ENCODE measurements around the gene ADAMTS17.

Gene ADAMTS17

DNA sequence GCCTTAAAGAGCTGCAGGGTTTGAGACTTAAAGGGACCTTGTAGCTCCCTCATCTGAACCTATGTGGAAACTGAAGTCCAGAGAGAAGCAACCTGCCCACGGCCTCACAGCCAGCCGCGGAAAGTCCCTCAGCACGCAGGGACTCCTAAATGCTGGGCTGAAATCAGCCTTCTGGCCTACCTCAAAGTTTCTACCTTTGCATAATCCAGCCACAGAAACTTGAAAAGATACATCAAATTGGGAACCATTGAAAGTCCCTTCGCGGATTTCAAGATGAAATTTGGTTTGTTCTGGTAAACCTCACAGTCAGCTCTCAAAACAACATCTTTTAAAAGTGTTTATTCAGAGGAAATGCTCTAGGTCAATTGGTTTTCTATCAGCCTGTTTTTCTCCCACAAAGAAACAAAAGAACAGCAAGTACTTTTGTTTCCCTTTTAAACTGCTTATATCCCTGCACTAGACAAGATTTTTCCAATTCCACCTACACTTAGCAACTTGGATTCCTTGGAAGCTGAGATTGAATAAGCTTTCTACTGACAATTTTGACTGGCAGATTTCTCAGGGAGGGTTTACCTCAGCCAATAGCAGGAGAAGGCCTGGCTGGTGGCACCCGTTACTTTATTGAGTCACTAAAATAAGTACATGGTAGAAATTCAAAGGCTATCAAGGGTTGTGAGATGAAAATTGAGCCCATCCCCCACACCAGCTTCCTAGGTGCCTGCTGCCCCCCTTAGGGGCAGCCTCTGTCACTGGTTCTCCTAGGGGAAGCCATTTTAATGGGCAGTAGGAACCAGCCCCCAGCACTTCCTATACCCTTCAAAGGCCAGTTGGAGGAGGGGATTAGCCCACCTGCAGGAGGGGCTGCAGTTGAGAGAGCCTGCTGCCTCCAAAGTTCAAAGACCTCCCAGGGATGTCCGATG lies 171.2 kb downstream of the ADAMTS17 start:
- DNase-seq (ENCODE audit: low read depth): no peak

DNA sequence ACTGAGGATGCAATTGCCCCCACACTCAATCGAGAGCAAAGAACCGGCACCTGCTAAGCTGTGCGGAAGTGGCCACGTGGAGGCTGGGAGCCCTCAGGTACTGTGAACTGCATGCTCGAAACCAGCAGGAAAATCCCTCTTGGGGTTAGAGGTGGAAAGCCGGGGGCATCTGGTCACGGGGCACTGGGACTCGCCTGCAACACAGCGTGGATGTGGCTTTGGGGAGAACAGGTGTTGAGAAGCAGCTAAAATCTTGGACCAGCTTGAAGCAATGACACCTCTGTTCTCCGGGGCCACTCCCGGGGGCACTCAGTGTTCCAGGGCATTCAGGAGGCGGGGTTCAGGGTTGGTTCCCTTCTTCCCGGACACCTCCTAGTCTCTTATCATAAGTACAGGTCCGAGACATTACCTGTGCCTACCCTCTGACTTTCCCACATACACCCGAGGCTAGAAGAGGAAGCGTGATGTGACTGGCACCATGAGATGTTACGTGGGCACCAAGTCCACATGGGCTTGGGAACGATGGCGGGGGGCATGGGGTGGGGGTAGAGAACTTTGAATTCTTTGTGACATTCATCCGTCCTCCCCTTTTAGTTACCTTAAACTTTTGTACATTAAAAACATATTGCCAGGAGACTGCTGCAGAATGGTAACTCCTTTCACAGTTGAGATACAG lies 172.0 kb downstream of the ADAMTS17 start:
- DNase-seq (ENCODE audit: low read depth): no peak

DNA sequence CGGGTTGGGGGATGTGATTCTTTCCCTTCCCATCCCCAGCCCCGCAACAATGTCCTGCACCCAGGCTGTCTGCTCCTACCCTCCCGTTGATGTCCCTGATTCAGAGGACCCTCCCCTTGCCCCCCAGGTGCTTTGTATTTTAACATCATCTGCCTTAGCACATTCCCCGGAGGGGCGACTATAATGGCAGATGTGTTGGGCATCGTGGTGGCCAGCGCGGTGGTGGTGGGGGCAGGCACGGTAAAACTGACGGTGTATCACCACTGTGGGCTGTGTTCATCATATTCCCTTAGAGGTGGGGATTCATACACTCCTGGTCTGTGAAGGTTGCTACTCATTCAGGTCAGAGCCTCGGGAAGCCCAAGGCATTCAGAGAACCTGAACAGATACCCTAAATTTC lies 173.0 kb downstream of the ADAMTS17 start:
- DNase-seq (ENCODE audit: low read depth): no peak

DNA sequence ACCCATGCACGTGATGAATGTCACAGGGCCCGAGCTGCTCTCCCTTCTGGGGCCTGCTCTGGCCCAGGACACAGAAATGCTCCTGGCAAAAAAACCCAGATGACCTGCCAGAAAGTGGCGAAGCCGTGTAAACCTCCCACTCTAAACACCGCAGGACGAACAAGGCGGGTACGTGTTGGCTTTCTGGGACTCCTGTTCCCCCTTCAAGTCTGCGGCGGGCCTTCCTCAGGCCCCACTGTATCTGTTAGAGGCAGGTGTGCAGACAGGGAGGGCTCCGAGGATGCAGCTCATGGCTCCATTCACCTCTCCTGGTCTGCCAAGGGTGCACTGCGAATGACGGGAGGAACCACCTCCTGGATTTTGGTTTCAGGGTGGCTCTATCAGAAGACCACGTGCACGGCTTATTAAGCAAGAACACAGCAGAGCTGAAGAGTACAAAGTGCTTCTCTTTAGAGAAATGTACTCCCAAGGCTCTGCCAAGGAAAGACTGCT lies 173.8 kb downstream of the ADAMTS17 start:
- no peak for DNase-seq (ENCODE audit: low read depth)

DNA sequence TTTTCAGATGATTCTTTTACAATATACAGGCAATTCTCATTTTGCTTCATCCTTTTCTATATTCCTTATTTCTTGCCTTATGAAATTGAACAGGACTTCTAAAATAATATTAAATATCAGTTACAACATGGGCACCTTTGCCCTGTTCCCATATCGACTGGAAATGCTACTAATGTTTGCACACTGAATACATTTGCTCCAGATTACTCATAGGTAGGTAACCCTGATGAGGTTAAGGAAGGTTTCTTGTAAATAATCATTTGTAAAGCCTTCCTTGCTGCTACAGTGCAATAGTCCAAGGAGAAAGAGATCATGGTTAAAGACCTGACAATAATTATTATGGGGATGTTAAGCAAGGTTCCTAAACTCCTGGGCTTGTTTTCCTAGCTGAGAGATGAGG lies 175.5 kb downstream of the ADAMTS17 start:
- no peak for DNase-seq (ENCODE audit: low read depth)

DNA sequence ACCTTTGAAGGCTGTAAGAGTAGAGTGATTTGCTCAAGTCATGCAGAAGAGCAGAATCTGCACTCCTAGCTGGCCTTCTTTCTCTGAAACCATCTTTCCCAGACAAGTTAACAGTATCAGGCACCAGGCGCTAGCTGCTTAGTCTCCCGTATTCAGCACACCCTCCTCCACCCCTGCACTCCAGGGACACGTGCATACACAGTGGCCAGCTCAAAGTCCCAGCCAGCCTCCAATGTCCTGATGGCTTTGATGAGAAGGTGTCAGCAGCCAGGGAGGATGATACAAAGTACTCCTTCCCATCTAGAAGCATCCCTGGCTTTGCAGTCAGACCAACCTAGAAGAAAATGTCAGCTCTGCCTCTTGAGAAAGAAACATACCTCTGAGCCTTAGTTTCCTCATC lies 177.8 kb downstream of the ADAMTS17 start:
- DNase-seq (ENCODE audit: low read depth): no peak

DNA sequence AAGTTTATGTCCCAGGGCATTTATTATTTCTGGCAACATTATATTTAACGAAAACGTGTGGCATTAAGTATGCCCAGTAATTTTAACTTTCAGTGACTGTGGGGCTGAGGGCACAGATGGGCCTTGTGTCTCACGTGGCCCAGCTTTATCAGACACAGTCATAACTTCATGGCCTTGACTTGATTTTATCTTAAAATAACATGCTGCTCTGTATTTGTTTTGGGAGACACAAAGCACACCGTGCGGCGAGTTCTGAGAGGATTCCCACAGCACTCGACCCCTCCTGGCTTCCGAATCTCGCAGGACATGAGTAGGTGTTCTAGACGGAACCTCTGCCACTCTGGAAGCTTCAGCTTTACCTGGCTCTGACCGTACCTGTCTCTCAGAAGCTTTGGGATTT lies 180.8 kb downstream of the ADAMTS17 start:
- no peak for DNase-seq (ENCODE audit: low read depth)

DNA sequence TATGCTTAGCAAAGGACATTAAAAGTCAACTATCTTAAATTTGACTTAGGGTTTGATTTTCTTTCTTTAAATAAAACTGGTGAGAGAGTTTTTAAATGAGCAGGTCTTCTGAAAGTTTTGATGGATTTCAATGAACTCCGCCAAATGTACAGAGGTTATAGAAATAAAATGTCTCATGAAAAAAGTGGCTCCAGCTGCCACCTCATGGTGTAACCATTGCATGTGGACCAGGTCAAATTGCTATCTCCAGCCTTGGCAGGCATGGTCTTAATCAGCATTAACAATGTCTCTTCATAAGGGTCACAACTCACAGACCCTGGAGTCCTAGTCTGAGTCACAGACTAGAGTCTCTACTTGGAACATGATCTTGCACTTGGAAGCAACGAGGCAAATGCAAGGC lies 182.3 kb downstream of the ADAMTS17 start:
- peak; percentile 6 for DNase-seq (ENCODE audit: low read depth)

DNA sequence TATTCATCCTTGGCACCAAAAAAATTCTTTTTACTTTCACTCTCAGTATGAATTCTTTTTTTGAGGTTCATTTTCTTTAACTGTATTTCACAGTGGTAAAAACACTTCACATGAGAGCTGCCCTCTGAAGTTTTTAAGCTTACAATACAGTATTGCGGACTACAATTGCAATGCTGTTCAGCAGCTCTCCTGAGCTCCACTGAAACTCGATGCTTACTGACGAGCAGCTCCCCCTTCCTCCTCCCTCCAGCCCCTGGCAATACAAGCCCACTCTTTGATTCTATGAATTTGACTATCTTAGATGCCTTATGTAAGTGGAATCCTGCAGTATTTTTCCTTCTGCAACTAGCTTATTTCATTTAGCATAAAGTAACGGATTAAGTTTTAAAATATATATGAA lies 183.4 kb downstream of the ADAMTS17 start:
- no peak for DNase-seq (ENCODE audit: low read depth)

DNA sequence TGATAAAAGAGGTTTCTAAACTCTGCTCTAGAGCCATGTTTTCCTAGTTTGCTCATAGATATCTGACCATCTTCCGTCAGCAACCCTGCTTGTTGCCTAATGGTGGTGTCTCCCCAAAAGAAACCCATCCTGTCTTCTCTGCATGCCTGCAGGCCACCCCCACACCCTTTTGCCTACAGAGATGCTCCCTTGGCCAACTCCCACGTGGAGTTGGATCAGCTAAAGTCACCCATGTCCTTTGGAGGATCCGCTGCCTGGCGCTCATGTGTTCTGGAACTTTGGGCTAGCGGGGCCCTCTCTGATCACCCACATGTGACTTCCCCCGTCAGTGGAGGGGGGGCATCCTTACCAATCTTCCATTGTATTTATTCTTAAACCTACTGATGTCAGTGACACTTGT lies 185.6 kb downstream of the ADAMTS17 start:
- DNase-seq (ENCODE audit: low read depth): no peak

DNA sequence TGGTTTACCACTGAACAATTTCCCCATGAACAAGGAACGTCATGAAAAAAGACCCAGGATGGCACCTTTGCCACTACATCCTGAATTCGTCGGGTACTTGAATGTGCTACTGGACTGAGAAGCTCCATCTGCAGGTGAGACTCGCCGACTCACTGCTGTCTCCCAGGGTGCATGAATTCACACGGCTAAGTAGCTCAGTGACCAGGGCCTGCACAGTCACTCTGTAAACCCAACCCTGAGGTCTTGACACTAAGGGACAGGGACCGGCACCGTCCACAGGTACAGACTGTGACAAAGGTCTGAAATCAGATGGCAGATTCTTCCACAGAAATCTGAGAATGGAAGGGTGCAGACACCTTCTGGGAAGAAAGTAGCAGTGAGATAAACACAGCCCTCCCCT lies 187.4 kb downstream of the ADAMTS17 start:
- no peak for DNase-seq (ENCODE audit: low read depth)

DNA sequence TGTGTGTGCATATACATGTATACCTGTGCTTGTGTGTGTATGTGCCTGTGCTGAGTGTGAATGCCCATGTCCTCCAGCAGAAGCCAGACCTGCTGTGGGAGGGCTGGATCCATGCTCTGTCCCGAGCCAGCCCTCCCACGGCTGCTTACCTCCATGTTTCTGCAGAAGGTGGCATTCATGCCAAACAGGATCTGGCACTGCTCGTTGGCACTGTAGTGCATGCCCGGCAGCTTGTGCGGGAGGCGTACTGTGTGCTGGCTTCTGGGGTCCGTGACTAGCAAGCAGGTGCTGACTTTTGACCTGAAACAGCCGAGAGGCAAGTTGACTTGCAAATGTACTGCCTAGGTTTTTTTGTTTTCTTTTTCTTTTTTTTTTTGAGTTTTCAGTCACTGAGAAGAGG lies 189.3 kb downstream of the ADAMTS17 start:
- DNase-seq (ENCODE audit: low read depth): no peak

DNA sequence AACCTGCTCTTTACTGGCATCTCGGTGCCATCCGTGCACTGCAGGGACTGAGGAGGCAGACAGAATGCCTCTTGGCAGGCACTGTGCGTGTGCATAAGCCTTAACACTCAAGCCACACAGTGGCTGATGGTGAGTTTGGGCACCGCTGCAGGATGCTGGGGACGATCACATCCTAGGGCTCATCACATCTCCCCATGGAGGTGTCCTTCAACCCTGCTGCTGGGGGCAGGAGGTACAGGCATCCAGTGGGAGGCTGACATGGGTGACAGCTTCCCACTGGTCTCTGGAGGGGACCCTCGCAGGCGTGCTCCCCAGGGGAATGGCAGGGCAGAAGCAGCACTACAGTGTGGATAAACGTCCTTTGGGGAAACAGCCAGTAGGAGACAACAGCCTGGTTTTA lies 190.9 kb downstream of the ADAMTS17 start:
- DNase-seq (ENCODE audit: low read depth): no peak

DNA sequence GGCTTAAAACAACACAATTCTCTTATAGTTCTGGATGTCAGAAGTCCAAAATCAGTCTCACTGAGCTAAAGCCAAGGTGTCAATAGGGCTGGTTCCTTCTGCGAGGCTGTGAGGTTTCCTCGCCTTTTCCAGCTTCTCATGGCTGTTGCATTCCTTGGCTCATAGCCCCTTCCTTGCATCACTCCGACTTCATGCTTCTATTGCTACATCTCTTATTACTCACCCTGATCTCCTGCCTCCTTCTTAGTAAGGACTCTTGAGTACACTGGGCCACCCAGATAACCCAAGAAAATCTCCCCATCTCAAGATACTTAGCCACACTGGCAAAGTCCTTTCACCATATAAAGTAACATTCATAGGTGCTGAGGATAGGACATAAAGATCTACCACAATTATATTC lies 193.9 kb downstream of the ADAMTS17 start:
- DNase-seq (ENCODE audit: low read depth): no peak

DNA sequence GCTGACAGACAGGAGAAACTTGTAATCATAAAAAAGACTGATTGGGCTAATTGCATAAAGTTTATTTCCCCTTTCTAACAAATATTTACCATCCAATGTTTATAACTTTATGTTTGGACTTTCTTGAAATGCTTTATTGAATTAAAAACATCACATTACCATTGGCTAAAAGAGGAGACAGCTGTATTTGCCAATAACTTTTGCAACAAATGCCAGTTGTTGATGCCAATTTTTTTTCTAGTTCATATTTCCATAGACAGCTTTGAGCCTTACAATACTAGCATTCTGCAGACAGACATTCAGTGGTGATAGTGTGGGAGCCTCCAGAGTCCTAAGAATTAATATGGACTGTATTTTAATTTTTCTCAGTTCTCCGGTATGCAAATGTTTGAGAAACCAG lies 198.4 kb downstream of the ADAMTS17 start:
- DNase-seq (ENCODE audit: low read depth): no peak

DNA sequence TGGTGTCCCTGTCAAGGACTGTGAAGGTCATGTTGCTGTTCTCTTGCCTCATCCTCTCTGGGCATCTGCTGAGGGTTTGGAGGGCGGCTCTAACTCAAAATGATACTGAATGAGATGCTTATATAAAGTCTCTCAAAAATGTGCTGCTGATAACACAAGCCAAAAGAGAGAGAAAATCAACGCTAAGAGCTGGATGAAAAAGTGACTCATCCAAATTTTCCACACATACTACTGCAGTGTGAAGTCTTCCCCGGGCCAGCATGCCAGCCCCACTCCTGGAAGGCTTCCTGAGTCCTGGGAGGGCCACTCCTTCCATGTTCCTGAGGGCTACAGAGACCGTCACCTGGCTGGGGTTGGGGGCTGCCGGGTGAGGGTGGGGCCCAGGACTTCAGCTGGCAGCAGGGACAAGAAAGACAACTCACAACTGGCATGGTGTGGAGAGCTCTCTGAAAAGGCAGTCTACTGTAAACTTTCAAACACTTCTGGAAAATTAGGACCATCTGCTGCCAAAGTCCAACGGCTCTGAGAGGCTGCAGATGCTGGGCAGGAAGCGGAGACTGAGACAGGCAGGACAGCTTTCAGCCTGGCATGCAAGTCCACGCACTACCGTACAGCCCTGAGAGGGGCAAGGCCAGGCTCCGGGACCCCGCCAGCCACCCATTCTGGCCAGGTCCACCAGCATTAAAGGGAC lies 200.3 kb downstream of the ADAMTS17 start:
- DNase-seq (ENCODE audit: low read depth): no peak

DNA sequence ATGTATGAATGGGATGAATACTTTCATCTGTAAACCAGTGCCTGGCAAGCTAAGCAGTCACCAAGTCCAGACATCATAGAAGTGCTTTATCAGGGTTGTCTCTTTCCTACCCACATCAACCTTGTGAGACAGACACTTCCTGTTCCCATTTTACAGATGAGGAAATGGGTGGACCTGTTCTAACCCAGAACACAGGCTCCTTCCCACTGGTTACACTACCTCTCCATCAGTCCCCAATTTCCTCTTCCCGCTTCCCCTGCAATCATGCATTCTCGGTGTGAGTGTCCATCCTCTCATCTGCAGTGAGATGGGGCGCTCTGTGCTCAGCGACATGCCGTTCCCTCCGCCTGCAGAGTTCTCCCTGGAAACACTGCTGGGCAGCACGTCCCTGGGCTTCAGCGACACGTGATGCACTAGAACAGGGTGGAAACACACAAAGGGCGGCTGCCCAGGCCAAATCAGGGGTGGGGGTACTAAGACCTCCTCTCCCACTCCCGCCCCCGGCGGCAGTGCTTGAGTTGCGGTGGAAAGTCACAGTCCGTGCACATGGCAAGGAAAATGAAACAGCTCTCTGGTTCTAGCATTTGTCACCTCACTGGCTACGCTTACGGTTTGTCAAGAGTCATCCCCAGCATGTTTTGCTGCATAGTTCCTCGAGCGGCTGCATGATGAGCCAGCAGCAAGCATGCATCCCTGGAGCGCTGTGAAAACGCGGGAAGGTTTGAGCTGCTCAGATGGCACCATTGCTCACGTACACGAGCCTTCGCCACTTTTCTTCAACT lies 201.1 kb downstream of the ADAMTS17 start:
- no peak for DNase-seq (ENCODE audit: low read depth)

DNA sequence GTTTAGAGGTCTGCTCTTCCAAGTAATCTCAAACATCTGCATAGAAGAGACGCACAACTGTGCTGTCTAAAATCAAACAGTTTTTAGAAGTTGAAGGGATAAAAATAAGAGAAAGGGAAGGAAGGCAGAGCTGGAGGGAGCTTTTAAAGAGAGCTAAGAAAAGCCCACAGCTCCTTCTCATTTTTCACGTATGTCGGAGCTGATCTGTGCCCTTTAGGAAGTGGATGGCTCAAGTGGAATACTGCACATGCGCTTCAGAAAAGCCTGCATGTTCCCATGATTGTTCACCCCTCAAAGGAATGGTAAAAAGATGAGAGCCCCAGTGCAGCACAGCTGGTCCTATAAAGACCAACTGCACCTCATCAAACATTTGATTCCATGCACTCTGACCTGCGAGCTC lies 207.2 kb downstream of the ADAMTS17 start:
- no peak for DNase-seq (ENCODE audit: low read depth)

DNA sequence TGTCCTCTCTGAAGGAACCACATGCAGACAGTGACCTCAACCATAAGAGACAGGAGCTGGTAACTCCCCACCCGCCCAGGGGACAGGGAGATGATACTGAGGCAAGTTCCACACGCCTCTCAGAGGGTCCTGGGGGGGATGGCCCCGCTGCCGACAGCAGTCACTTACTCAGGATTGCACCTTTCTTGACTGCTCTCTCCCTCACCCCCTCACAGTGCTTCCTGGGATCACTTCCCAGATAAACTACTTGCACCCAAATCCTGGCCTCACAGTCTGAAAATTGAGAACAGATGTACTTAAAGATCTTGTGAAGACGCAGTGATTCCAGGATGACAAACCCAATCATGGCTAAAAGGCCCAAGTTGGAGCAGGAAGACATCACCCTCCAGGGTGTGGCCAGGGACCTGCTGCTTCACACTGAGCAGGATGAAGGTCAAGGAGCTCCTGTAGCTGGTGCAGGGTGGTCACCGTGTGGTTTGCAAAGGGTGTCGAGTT lies 207.6 kb downstream of the ADAMTS17 start:
- DNase-seq (ENCODE audit: low read depth): no peak

DNA sequence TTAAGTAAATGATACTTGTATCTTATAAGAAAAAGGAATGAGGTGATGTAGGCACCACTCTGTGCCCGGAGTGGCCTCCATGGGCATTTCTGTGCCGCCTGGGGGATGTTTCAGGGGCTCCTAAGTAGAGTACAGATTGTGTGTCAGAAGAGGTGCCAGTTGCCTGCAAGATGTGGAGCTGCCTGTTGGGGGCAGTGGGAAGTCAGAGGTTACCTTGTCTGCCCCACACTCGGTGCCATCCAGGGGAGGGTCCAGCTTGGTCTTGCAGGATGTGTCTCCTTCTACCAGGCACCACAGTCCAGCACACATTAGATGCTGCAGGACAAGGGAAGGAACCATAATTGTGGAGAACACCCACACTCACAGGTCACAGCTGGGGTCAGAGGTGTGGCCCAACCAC lies 208.8 kb downstream of the ADAMTS17 start:
- DNase-seq (ENCODE audit: low read depth): no peak

DNA sequence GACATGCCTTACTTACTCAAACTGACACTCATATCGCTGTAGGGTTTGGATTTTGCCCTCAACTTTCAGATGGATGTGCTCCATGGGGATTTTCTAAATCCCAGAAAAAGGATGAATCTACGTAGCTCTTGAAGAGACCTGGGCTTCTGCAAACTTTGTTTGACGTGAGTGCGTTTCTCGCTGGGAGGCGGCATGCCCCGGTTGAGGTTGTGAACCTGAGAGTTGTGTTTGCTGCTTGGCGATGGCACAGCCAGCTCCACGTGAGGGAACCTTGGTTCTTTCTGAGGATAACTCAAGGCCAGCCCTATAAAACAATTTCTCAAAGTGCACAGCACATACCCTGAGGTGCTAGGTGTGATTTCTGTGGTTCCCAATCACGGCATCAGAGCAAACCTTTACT lies 209.5 kb downstream of the ADAMTS17 start:
- DNase-seq (ENCODE audit: low read depth): no peak

Measured in ELR (cell line).